ENCODE measurements around the gene DPH3. TPM values are rescaled to one million over a fixed set of nuclear protein-coding genes. Genes with fewer than 3 reads are reported as not detected.

Gene DPH3
- total RNA-seq, 6 experiments from 2014 or later = 35.5 to 49.8 (median 44.3) TPM

DNA sequence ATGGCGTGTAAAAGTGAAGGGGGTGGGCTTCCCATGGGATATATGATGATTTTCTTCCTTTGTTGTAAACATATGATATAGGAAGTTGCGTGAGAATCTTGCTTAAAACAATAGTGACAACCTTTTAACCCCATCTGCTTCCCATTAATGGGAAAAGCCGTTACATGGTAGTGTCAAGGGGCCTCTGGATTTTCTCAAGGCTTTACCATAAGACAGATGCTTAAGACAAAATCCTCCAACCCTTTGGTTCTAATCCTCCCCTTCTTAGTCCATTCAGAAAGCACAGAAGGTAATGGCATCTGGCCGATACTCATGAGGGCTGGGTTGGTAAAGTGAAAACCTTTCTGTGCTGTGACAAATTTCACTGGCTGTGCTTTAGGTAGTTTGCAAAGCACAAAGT is 25.0 kb downstream of the DPH3 start:
- Mint-ChIP-seq H3K27ac (no peak overlapping the region), H3K27me3 (ENCODE audit: insufficient read depth) (no peaks in the 10 kb centered on the region), H3K4me3 (no peak overlapping the region), H3K9me3 (no peaks in the 10 kb centered on the region), H3K4me1 (ENCODE audit: low read depth) (peaks cover 39% of the 10 kb centered on the region), H3K36me3 (ENCODE audit: low read depth) (no peaks in the 10 kb centered on the region)
- TF ChIP-seq, protein P1, sequence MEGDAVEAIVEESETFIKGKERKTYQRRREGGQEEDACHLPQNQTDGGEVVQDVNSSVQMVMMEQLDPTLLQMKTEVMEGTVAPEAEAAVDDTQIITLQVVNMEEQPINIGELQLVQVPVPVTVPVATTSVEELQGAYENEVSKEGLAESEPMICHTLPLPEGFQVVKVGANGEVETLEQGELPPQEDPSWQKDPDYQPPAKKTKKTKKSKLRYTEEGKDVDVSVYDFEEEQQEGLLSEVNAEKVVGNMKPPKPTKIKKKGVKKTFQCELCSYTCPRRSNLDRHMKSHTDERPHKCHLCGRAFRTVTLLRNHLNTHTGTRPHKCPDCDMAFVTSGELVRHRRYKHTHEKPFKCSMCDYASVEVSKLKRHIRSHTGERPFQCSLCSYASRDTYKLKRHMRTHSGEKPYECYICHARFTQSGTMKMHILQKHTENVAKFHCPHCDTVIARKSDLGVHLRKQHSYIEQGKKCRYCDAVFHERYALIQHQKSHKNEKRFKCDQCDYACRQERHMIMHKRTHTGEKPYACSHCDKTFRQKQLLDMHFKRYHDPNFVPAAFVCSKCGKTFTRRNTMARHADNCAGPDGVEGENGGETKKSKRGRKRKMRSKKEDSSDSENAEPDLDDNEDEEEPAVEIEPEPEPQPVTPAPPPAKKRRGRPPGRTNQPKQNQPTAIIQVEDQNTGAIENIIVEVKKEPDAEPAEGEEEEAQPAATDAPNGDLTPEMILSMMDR (IDR thresholded peaks at IDR 0.05) = no peak
- no peak for DNase-seq

DNA sequence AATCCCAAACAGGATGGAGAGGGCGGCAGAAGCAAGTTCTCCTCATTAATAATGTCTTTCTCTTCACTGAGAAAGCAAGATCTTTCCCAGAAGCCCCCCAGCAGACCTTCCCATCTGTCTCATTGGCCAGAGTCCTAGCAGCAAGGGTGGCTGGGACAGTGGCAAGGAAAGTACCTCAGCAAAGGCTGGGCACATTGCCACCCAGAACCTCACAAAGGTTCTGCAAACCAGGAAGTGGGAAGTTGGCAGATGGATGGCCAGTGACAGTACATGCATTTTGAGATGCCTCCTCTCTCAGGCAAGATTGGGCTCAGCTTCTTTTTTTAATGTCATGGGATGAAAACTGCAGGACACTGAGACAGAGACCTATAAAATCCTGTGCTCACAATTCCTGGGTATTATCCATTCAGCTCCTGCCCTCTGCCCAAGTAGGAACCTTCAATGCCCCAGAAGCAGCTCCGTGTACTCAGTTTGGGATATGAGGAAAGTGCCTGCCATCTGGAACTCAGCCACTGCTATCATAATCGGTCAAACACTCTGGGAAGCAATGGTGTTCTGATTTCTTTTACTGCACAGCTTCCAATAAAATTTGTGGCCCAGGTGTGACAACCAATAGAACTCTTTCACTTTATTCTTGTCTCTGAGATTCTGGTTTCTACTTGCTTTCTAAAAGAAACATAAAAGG is 25.5 kb downstream of the DPH3 start:
- Mint-ChIP-seq H3K36me3 (ENCODE audit: low read depth) (no peaks in the 10 kb centered on the region), H3K27me3 (ENCODE audit: insufficient read depth) (no peaks in the 10 kb centered on the region), H3K27ac (no peak overlapping the region)

DNA sequence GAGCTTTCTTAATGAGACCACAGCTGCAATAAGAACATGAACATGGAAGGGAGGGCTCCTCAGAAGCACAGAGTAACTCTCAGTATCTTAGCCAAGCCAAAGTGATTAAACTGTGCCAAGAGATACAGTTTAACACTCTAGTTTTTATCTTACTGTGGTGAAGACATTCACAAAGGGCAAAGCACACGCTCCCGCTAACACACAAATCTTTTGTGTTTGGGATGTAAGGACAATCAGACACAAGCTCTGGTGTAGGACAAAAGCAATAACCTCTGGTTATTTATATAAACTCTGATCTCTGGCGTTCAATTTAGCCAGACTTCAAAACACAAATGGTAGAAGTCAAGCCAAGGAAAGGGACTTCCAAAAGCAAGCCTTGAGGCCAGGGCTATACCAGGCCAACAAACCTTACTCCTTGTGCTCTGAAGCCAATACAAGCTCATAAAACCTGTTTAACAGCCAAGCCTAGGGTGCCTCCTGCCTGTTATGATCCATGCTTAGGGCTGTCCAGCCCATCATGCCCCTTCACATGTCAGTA is 27.8 kb downstream of the DPH3 start:
- Mint-ChIP-seq H3K4me1 (ENCODE audit: low read depth) (peaks cover 25% of the 10 kb centered on the region), H3K36me3 (ENCODE audit: low read depth) (no peaks in the 10 kb centered on the region), H3K9me3 (no peaks in the 10 kb centered on the region), H3K27me3 (ENCODE audit: insufficient read depth) (peaks cover 2% of the 10 kb centered on the region; the same call in 1 of the 2 replicates), H3K27ac (no peak overlapping the region), H3K4me3 (no peak overlapping the region)
- TF ChIP-seq, protein P1 (IDR thresholded peaks at IDR 0.05) = no peak
- no peak for DNase-seq

More for the DNA sequence above, 25.5 kb downstream of the DPH3 start:
- TF ChIP-seq, protein P1 (IDR thresholded peaks at IDR 0.05) = no peak
- no peak for DNase-seq
- Mint-ChIP-seq H3K9me3 (no peaks in the 10 kb centered on the region), H3K4me1 (ENCODE audit: low read depth) (peaks cover 35% of the 10 kb centered on the region), H3K4me3 (no peak overlapping the region)

DNA sequence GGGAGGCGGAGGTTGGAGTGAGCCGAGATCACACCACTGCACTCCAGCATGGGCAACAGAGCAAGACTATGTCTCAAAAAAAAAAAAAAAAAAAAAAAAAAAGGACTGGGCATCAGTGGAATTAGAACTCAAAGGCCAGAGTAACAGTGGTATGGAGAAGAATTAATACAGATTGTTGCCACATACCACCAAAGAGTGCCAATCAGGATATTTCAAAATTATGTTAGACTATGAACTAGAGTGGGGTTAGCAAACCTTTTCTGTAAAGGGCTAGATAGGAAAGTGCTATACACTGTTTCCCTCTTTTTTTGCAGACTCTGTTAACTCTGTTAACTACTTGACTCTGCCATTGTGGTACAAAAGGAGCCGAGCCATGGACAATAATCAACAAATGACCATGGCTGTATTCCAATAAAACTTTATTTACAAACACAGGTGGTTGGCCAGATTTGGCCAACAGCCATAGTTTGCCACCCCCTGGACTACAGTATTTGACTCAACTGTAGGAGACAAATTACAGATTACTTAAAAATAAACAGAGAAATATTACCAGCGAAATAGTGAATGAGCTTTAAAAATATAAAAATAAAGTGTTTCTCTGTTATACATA is 28.6 kb downstream of the DPH3 start:
- no peaks in the 10 kb centered on the region for H3K9me3 Mint-ChIP-seq
- no peak overlapping the region for H3K4me3 Mint-ChIP-seq
- TF ChIP-seq, protein P1 (IDR thresholded peaks at IDR 0.05) = no peak
- peaks cover 32% of the 10 kb centered on the region for H3K4me1 Mint-ChIP-seq (ENCODE audit: low read depth)
- DNase-seq = no peak
- H3K27me3 Mint-ChIP-seq (ENCODE audit: insufficient read depth) = peaks cover 2% of the 10 kb centered on the region; the same call in 1 of the 2 replicates
- H3K36me3 Mint-ChIP-seq (ENCODE audit: low read depth) = no peaks in the 10 kb centered on the region
- H3K27ac Mint-ChIP-seq = no peak overlapping the region

DNA sequence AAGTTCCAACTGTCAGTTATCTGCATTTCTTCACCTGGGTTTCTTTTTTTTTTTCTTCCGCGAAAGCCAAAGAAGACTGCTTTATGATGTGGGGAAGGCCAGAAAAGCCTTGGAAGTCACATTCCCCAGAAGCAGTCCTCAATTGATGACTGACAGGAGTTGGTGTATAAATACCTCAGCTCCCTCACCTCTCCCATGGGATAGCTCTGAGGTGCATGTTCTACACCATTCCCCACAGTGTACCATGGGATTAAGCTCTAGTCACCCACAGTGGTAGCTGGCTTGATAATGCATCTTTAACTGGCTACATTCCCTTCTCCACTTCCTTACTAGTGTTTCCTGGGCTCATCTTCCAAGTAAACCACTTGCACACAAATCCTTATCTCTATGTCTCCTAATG is 30.5 kb downstream of the DPH3 start:
- no peak overlapping the region for H3K27ac Mint-ChIP-seq
- DNase-seq = no peak
- H3K9me3 Mint-ChIP-seq = no peaks in the 10 kb centered on the region
- H3K36me3 Mint-ChIP-seq (ENCODE audit: low read depth) = no peaks in the 10 kb centered on the region
- peaks cover 2% of the 10 kb centered on the region; the same call in 1 of the 2 replicates for H3K27me3 Mint-ChIP-seq (ENCODE audit: insufficient read depth)
- TF ChIP-seq, protein P1 (IDR thresholded peaks at IDR 0.05) = no peak
- H3K4me3 Mint-ChIP-seq = no peak overlapping the region
- H3K4me1 Mint-ChIP-seq (ENCODE audit: low read depth) = peaks cover 13% of the 10 kb centered on the region
